H9 (cell line): ENCODE results near the gene ADA. TPM values are rescaled to one million over a fixed set of nuclear protein-coding genes. Genes with fewer than 3 reads are reported as not detected.

ENCODE experiments used
- DNase-seq: peaks from one replicate; pipeline ENCODE4 v3.0.0-alpha.2; 2017
- H2AFZ ChIP-seq: one replicate; pipeline ENCODE4 v1.6.1; 2013; ENCODE audit warnings: mild to moderate bottlenecking, low read length, control low read depth, moderate library complexity
- H2AK5ac ChIP-seq: 2 replicates; pipeline ENCODE4 v1.6.1; 2013; ENCODE audit warnings: low read length, control low read depth, mixed read lengths; ENCODE audit not compliant: insufficient read length
- H2BK120ac ChIP-seq: one replicate; pipeline ENCODE4 v1.6.1; 2013; ENCODE audit warnings: low read depth, mild to moderate bottlenecking, low read length, control low read depth, inconsistent platforms; ENCODE audit not compliant: poor library complexity, severe bottlenecking
- H2BK12ac ChIP-seq: 2 replicates; pipeline ENCODE4 v1.6.1; 2013; ENCODE audit warnings: low read length, control low read depth, mixed read lengths, low read depth; ENCODE audit not compliant: insufficient read length
- H2BK15ac ChIP-seq: 2 replicates; pipeline ENCODE4 v1.6.1; 2013; ENCODE audit warnings: low read depth, low read length, control low read depth
- H2BK20ac ChIP-seq: one replicate; pipeline ENCODE4 v1.6.1; 2013; ENCODE audit warnings: low read depth, mild to moderate bottlenecking, low read length, control low read depth, inconsistent platforms; ENCODE audit not compliant: poor library complexity, severe bottlenecking
- H2BK5ac ChIP-seq: 2 replicates; pipeline ENCODE4 v1.6.1; 2013; ENCODE audit warnings: low read length, control low read depth, mixed read lengths; ENCODE audit not compliant: insufficient read length
- H3K14ac ChIP-seq: 2 replicates; pipeline ENCODE4 v1.6.1; 2013; ENCODE audit warnings: low read length, control low read depth; ENCODE audit not compliant: insufficient read depth
- H3K18ac ChIP-seq: 2 replicates; pipeline ENCODE4 v1.6.1; 2013; ENCODE audit warnings: low read depth, mild to moderate bottlenecking, mixed read lengths, low read length, control low read depth; ENCODE audit not compliant: insufficient read length
- H3K23ac ChIP-seq: 2 replicates; pipeline ENCODE4 v1.6.1; 2013; ENCODE audit warnings: low read length, control low read depth, mixed read lengths, low read depth; ENCODE audit not compliant: insufficient read length
- H3K23me2 ChIP-seq: 2 replicates; pipeline ENCODE4 v1.6.1; 2013; ENCODE audit warnings: low read depth, mild to moderate bottlenecking, mixed read lengths, low read length, control low read depth; ENCODE audit not compliant: insufficient read length, poor library complexity, severe bottlenecking
- H3K27ac ChIP-seq: 2 replicates; pipeline ENCODE4 v1.5.1; 2013; ENCODE audit warnings: low read length, control low read depth, mixed read lengths, low read depth; ENCODE audit not compliant: insufficient read length
- H3K27me3 ChIP-seq: 2 replicates; pipeline ENCODE4 v1.6.1; 2013; ENCODE audit warnings: low read length, control low read depth, inconsistent platforms; ENCODE audit not compliant: insufficient read depth
- H3K4ac ChIP-seq: 2 replicates; pipeline ENCODE4 v1.6.1; 2013; ENCODE audit warnings: low read depth, mild to moderate bottlenecking, control low read depth, inconsistent platforms, low read length, moderate library complexity
- H3K4me1 ChIP-seq: 2 replicates; pipeline ENCODE4 v1.6.1; 2013; ENCODE audit warnings: low read length, control low read depth, inconsistent platforms; ENCODE audit not compliant: insufficient read depth
- H3K4me2 ChIP-seq: 2 replicates; pipeline ENCODE4 v1.6.1; 2013; ENCODE audit warnings: low read length, control low read depth, mixed read lengths; ENCODE audit not compliant: insufficient read length, insufficient read depth
- H3K56ac ChIP-seq: 2 replicates; pipeline ENCODE4 v1.6.1; 2013; ENCODE audit warnings: low read depth, mild to moderate bottlenecking, mixed read lengths, low read length, control low read depth; ENCODE audit not compliant: insufficient read length
- H3K79me1 ChIP-seq: 2 replicates; pipeline ENCODE4 v1.6.1; 2013; ENCODE audit warnings: low read depth, mild to moderate bottlenecking, moderate library complexity, low read length, control low read depth, inconsistent platforms; ENCODE audit not compliant: insufficient read depth, poor library complexity, severe bottlenecking
- H3K79me2 ChIP-seq: 2 replicates; pipeline ENCODE4 v1.6.1; 2013; ENCODE audit warnings: low read length, control low read depth, inconsistent platforms; ENCODE audit not compliant: insufficient read depth
- H3K9ac ChIP-seq: 2 replicates; pipeline ENCODE4 v1.6.1; 2013; ENCODE audit warnings: low read length, control low read depth, mixed read lengths; ENCODE audit not compliant: insufficient read length; ENCODE audit errors: extremely low read depth
- H3K9me3 ChIP-seq: one replicate; pipeline ENCODE4 v1.6.1; 2013; ENCODE audit warnings: low read depth, low read length, inconsistent platforms; ENCODE audit not compliant: control insufficient read depth
- H3T11ph ChIP-seq: one replicate; pipeline ENCODE4 v1.6.1; 2013; ENCODE audit warnings: mild to moderate bottlenecking, low read length, control low read depth, inconsistent platforms
- H4K20me1 ChIP-seq: one replicate; pipeline ENCODE4 v1.6.1; 2013; ENCODE audit not compliant: control insufficient read depth, insufficient read length, insufficient read depth
- H4K5ac ChIP-seq: 2 replicates; pipeline ENCODE4 v1.6.1; 2013; ENCODE audit warnings: low read depth, mild to moderate bottlenecking, mixed read lengths, low read length, control low read depth; ENCODE audit not compliant: insufficient read length
- H4K8ac ChIP-seq: replicated peaks from 2 replicates; pipeline ENCODE4 v1.6.1; 2013; ENCODE audit warnings: low read length, control low read depth, mixed read lengths, low read depth; ENCODE audit not compliant: insufficient read length
- H4K91ac ChIP-seq: 2 replicates; pipeline ENCODE4 v1.6.1; 2013; ENCODE audit warnings: low read depth, mild to moderate bottlenecking, moderate library complexity, mixed read lengths, low read length, control low read depth; ENCODE audit not compliant: insufficient read length
- H3K27ac Mint-ChIP-seq, 3 experiments: 2 replicates in 2 of 3; 3 replicates in 1 of 3; pipeline ENCODE4 v1.8.0; 2020 to 2021; ENCODE audit warnings: mixed read lengths in 3 of 3, mild to moderate bottlenecking in 1 of 3, moderate library complexity in 1 of 3
- H3K27me3 Mint-ChIP-seq: 2 replicates; pipeline ENCODE4 v1.8.0; 2021; ENCODE audit warnings: low read depth, mild to moderate bottlenecking, moderate library complexity, mixed read lengths
- H3K36me3 Mint-ChIP-seq, 3 experiments: 2 replicates in 2 of 3; 3 replicates in 1 of 3; pipeline ENCODE4 v1.8.0; 2020 to 2021; ENCODE audit warnings: low read depth in 3 of 3, mixed read lengths in 3 of 3; ENCODE audit not compliant: insufficient read depth in 1 of 3
- H3K4me1 Mint-ChIP-seq, 2 experiments: 2 replicates each; pipeline ENCODE4 v1.8.0; 2020; ENCODE audit warnings: mixed read lengths in 2 of 2
- H3K4me3 Mint-ChIP-seq, 2 experiments: 2 replicates in 1 of 2; 3 replicates in 1 of 2; pipeline ENCODE4 v1.8.0; 2020 to 2021; ENCODE audit warnings: mild to moderate bottlenecking in 2 of 2, mixed read lengths in 2 of 2, moderate library complexity in 1 of 2
- H3K9me3 Mint-ChIP-seq, 2 experiments: 2 replicates in 1 of 2; 3 replicates in 1 of 2; pipeline ENCODE4 v1.8.0; 2020; ENCODE audit warnings: mild to moderate bottlenecking in 2 of 2, mixed read lengths in 2 of 2, moderate library complexity in 1 of 2
- CTCF ChIP-seq: fragments of 200-600 bp; sonication (generic); conservative IDR thresholded peaks from 3 replicates; pipeline ENCODE4 v1.8.0; 2021; ENCODE audit warnings: antibody characterized with exemption, mild to moderate bottlenecking
- WGBS: extraction: QIAGEN DNeasy Blood & Tissue Kit; methylation state at CpG from one replicate; pipeline ENCODE4 v1.1.7; 2013; ENCODE audit warnings: missing lambda C conversion rate, low lambda C conversion rate, mixed read lengths; ENCODE audit not compliant: insufficient read length; ENCODE audit errors: extremely low coverage; 5-methylcytosine and 5-hydroxymethylcytosine counted together
- total RNA-seq: library from RNA; stranded (reverse); gene quantifications from 2 replicates; pipeline ENCODE4 v1.2.1, GENCODE V29; 2021

ADA gene
- total RNA-seq, 1 experiment from 2014 or later = 22.0 TPM

DNA sequence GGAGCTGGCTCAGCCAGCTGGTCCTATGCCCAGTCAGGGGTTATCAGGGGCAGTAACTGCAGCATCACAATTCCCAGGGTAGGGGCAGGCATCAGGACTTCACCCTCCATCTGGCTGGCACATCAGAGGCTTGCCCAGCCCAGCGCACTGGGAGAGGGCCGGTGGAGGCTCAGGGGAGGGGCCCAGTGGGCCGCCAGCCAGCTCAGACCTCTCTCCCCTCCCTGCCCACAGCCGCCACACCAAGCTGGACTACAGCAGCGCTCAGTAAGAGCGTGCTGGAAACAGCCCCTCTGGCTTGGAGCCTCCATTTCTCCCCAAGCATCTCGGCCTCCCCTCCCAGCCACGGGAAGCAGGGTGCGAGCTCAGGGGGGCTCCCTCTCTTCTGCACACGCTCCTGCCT, 22.0 kb downstream of the ADA start:
- Histone ChIP-seq H2BK120ac (no peak overlapping the region), H3K4ac (no peak overlapping the region), H4K91ac (no peak overlapping the region), H3K9me3 (no peaks in the 10 kb centered on the region), H3K9ac (no peak overlapping the region), H3K14ac (peak overlapping the region; percentile 57), H2BK15ac (no peak overlapping the region), H4K5ac (no peak overlapping the region), H2BK12ac (no peak overlapping the region), H3K56ac (no peak overlapping the region), H3K4me2 (no peak overlapping the region), H3K23me2 (no peaks in the 10 kb centered on the region), H3K79me1 (no peaks in the 10 kb centered on the region), H3K23ac (no peak overlapping the region), H3K27me3 (no peaks in the 10 kb centered on the region; the same call in 1 of the 2 replicates), H3K27ac (no peak overlapping the region), H2AK5ac (no peak overlapping the region), H2BK20ac (no peak overlapping the region), H2AFZ (no peak overlapping the region), H3K18ac (peak overlapping the region; percentile 19), H3K4me1 (no peaks in the 10 kb centered on the region), H3T11ph (no peak overlapping the region), H2BK5ac (no peak overlapping the region), H3K79me2 (no peaks in the 10 kb centered on the region), H4K20me1 (no peaks in the 10 kb centered on the region), H4K8ac (no peak overlapping the region)
- no CpG with 5 or more reads among the region's 10 CpGs for WGBS
- Mint-ChIP-seq H3K9me3 (no peaks in the 10 kb centered on the region), H3K4me1 (peaks cover 19% of the 10 kb centered on the region in 2 experiments), H3K4me3 (no peak overlapping the region), H3K27me3 (peaks cover 9% of the 10 kb centered on the region), H3K27ac (peak overlapping the region in 1 of 3 experiments; percentile 48; a peak in 1 of 7 replicates), H3K36me3 (peaks cover 0 to 11% (median 4%) of the 10 kb centered on the region in 3 experiments; a peak in 5 of 7 replicates)
- TF ChIP-seq CTCF = no peak
- DNase-seq = no peak
